A549 treated with Hydrocortisone at 1 μM for 4 hours (cell line): Measurements from ENCODE around the gene TSPAN1. TPM values are rescaled to one million over a fixed set of nuclear protein-coding genes. Genes with fewer than 3 reads are reported as not detected.

Experiments used
- total RNA-seq: library from RNA; stranded (reverse); fragments of 200-300 nt; extraction: Qiagen RNA extraction; gene quantifications from 5 replicates; pipeline ENCODE4 v1.2.3, GENCODE V29; 2022

TSPAN1 gene, protein sequence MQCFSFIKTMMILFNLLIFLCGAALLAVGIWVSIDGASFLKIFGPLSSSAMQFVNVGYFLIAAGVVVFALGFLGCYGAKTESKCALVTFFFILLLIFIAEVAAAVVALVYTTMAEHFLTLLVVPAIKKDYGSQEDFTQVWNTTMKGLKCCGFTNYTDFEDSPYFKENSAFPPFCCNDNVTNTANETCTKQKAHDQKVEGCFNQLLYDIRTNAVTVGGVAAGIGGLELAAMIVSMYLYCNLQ
- total RNA-seq = 1.8 to 3.5 TPM (median 2.5 TPM) in 5 replicates

DNA sequence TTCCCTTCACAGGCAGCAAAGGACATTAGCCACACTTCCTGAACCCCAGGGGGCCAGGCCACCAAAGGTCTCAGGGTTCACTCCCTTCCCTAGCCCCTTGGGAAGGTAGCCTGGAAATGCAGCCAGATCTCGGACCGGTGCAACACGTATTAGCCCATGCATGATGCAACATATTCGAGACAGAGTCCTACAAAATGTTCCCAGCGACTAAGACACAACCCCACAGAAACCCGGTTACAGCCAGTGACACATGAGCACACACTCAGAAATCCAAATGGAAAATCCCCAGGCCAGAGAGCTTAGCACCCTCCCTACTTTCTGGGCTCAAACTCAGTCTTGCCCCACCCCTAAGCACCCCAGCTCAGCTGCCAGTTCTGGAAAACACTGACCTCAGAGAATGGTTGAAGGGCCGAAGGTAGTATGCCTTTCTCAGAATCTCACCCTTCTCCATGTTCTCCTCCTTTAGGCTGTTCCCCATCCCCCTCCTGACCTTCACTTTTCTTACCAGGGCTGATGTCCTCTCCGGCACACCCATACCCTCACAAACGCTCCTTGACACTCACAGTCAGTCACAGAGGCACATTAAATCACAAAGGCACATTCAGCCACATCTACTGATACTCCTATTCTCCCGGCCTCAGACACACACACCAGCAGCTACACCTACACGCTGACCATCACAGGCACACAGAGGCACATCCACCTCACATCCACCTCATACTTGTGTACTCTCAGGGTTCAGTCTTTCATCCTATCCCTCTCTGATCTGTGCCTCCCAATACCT is at the start of gene TSPAN1:
TSS of gene TSPAN1 (plus strand) at position 640 of the 784 bp plus-strand sequence. CDS start 6,021 bp downstream, outside the sequence.

DNA sequence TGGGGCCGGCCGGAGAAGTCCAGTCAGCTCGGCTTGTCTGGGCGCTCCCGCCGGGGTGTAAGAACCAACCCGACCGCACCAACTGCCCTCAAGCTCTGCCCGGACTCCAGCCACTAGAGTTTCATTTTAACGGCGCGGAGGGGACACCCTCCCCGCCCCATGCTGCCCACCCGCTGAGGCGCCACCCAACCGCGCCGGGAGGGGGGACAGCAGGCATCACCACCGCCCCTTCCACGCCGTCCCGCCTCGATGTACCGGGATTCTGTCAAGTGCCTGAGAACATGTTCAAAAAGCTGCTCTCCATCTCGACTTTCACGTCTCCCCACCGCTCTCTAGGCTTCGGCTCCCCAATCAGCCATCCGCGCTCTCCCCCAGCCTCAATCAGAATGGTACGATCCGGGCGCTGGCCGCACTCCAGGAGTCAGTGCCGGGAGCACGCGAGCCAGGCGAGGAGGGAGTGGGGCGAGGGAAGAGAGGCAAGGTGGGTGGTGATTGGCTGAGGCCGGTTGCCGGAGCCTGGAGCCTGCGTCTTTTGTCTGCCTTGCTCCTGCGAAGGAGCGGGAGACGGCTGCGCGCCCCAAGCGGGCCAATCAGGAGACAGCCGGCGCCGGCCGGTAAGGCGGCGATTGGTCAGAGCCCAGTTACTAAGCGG is 42.2 kb upstream of the TSPAN1 start, which contains the start of gene PIK3R3:
TSS of gene PIK3R3 (minus strand) at position 101 of the 652 bp plus-strand sequence. CDS start 677 bp downstream, outside the sequence.

DNA sequence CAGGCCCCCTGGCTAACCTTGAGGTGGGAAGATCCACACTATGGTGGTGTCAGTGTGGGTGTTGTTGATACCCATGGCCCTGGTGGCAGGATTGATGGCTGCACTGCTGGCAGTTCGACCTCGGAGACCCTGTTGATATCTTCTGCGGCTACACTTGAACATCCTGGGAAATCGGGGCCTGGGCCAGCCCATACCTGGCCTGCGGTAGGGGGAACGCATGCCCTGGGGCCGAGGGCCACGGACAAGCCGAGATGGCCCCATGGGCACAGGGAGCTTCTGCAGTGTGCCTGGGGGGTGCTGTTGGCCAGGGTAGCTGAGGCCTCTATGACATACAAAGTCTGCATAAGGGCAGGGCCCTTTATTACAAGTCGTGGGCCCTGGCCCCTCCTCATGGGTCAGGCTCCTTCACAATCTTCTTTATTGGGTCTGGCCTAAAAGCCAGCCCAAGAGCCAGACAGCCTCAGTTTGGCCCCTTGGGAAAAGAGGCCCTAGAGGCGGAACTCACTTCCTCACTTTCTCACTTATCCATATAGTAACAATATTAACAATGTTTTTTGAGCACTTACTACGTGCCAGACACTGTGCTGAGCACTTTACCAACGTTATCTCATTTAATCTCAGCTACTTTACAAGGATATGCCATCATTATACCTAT is 1.5 kb downstream of the TSPAN1 start, which contains the start of gene P3R3URF:
TSS of gene P3R3URF (minus strand) at position 278 of the 655 bp plus-strand sequence. CDS start at position 261, 17 bp downstream.

DNA sequence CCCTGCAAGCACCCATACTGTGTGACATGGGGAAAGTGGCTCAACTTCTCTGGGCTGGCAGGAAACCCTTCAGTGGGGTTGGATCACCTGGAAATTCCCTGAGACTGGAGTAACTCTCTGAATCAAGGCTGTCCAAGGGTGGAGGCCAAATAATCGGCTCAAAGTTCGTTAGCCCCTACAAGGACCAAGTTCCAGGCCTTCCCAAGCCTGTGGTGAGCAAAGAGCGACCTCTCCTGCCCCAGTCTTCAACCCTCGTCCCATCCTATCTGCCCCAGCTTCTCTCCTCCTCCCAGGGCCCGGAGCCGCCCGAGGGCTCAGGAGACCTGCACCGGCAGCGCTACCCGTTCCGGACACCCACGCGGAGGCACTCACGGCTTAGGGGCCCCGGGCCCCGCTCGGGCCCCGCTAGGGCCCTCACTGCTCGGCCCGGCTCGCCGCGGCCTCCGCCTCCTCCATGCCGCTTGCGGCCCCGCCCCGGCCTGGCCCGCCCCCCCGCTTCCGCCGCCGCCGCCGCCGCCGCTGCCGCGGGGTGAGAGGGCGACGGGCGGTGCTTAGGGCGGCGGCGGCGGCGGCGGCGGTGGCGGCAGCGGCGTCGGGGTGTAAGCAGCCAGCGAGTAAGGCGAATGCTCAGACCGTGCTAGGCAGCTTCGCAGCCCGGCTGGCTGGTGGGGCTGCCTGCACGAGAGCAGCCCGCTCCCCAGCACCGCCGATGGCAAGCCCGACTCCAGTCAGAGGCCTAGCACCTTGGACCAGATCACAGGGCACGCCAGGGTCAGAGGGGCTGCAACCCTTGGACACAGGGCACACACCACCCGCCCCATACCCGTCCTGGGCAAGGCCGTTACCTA is 23.3 kb downstream of the TSPAN1 start, which contains the start of gene POMGNT1:
TSS of gene POMGNT1 (minus strand) at position 471 of the 848 bp plus-strand sequence. CDS start 613 bp downstream, outside the sequence.

Other genes starting within 250 kb of the TSPAN1 start
- gene PIK3R3, start 42.5 kb upstream of the TSPAN1 start, total RNA-seq = 1.3 to 1.9 TPM (median 1.4 TPM) in 5 replicates
- gene P3R3URF, start 1.4 kb downstream of the TSPAN1 start, total RNA-seq = not detected in 5 replicates
- gene POMGNT1, start 23.3 kb downstream of the TSPAN1 start, total RNA-seq = 39.8 to 49.0 TPM (median 45.3 TPM) in 5 replicates
- not detected in 5 replicates for gene LURAP1, start 28.2 kb downstream of the TSPAN1 start, total RNA-seq
- 9.1 to 11.7 TPM (median 11.5 TPM) in 5 replicates for gene RAD54L, start 72.7 kb downstream of the TSPAN1 start, total RNA-seq
- gene LRRC41, start 128.5 kb downstream of the TSPAN1 start, total RNA-seq = 40.6 to 45.7 TPM (median 42.5 TPM) in 5 replicates
- 391 to 458 TPM (median 415 TPM) in 5 replicates for gene UQCRH, start 128.6 kb downstream of the TSPAN1 start, total RNA-seq
- 11.4 to 14.3 TPM (median 12.5 TPM) in 5 replicates for gene NSUN4, start 165.7 kb downstream of the TSPAN1 start, total RNA-seq
- gene FAAH, start 219.2 kb downstream of the TSPAN1 start, total RNA-seq = 0.61 to 0.88 TPM (median 0.81 TPM) in 5 replicates